AG08396 (cell line): ENCODE measurements around the gene FAM9A.
"Not testable (repeated sequence)": the region's sequence is repeated elsewhere in the genome, so short reads cannot be mapped to it uniquely, and the experiment has no call there.

Experiments
- DNase-seq: peaks from one replicate; pipeline ENCODE4 v3.0.0; 2012; ENCODE audit warnings: low spot score, mixed read lengths

The FAM9A gene

GRCh38 chrX:8803326-8803725 is 2.1 kb upstream of the FAM9A start:
- no peak for DNase-seq

- DNase-seq = not testable (repeated sequence)
Measured at GRCh38 chrX:8800351-8800750, 832 bp downstream of the FAM9A start.

GRCh38 chrX:8799281-8799680 is 1.9 kb downstream of the FAM9A start:
- DNase-seq = not testable (repeated sequence)

GRCh38 chrX:8798702-8799101 is 2.5 kb downstream of the FAM9A start:
- DNase-seq = not testable (repeated sequence)

GRCh38 chrX:8787119-8787518 is 14.1 kb downstream of the FAM9A start:
- DNase-seq = not testable (repeated sequence)

- DNase-seq = no peak
Measured at GRCh38 chrX:8784162-8784561, 17.0 kb downstream of the FAM9A start.

- DNase-seq = no peak
Measured at GRCh38 chrX:8783714-8784098, 17.5 kb downstream of the FAM9A start.

- peak; percentile 56 for DNase-seq
Measured at GRCh38 chrX:8783097-8783713, 18.0 kb downstream of the FAM9A start.

- DNase-seq = no peak
Measured at GRCh38 chrX:8782595-8782994, 18.6 kb downstream of the FAM9A start.

GRCh38 chrX:8781921-8782320 is 19.3 kb downstream of the FAM9A start:
- not testable (repeated sequence) for DNase-seq

GRCh38 chrX:8773117-8773516 is 28.1 kb downstream of the FAM9A start:
- no peak for DNase-seq

GRCh38 chrX:8760021-8760420 is 41.2 kb downstream of the FAM9A start:
- no peak for DNase-seq

GRCh38 chrX:8758706-8759105 is 42.5 kb downstream of the FAM9A start:
- DNase-seq = not testable (repeated sequence)

GRCh38 chrX:8757609-8758389 is 43.4 kb downstream of the FAM9A start:
- DNase-seq = not testable (repeated sequence)

- DNase-seq = no peak
Measured at GRCh38 chrX:8755813-8756212, 45.4 kb downstream of the FAM9A start.

- no peak for DNase-seq
Measured at GRCh38 chrX:8755116-8755515, 46.1 kb downstream of the FAM9A start.

- no peak for DNase-seq
Measured at GRCh38 chrX:8749697-8750096, 51.5 kb downstream of the FAM9A start.

- DNase-seq = peak; percentile 44
Measured at GRCh38 chrX:8748855-8749254, 52.3 kb downstream of the FAM9A start.

GRCh38 chrX:8743126-8743732 is 58.0 kb downstream of the FAM9A start:
- DNase-seq = peak; percentile 52

- DNase-seq = no peak
Measured at GRCh38 chrX:8741981-8742380, 59.2 kb downstream of the FAM9A start.
